LoVo (cell line): Measurements from ENCODE around the gene EIF4G3.
"Not testable (repeated sequence)": the region's sequence is repeated elsewhere in the genome, so short reads cannot be mapped to it uniquely, and the experiment has no call there.

Source experiments
- DNase-seq: peaks from one replicate; pipeline ENCODE4 v3.0.0-alpha.2; 2016; ENCODE audit warnings: low spot score

Gene EIF4G3

GRCh38 chr1:21153388-21153787 lies 23.3 kb downstream of the EIF4G3 start:
- DNase-seq = no peak

- DNase-seq = no peak
Observed at GRCh38 chr1:21152423-21153100, 24.1 kb downstream of the EIF4G3 start.

- peak; percentile 64 for DNase-seq
Observed at GRCh38 chr1:21149855-21150432, 26.8 kb downstream of the EIF4G3 start.

- peak; percentile 30 for DNase-seq
Observed at GRCh38 chr1:21149430-21149854, 27.3 kb downstream of the EIF4G3 start.

- DNase-seq = no peak
Observed at GRCh38 chr1:21143752-21144151, 32.9 kb downstream of the EIF4G3 start.

- DNase-seq = no peak
Observed at GRCh38 chr1:21143138-21143537, 33.6 kb downstream of the EIF4G3 start.

GRCh38 chr1:21141030-21141429 lies 35.7 kb downstream of the EIF4G3 start:
- no peak for DNase-seq

- DNase-seq = no peak
Observed at GRCh38 chr1:21139601-21140000, 37.1 kb downstream of the EIF4G3 start.

- not testable (repeated sequence) for DNase-seq
Observed at GRCh38 chr1:21136344-21136743, 40.4 kb downstream of the EIF4G3 start.

GRCh38 chr1:21131200-21131599 lies 45.5 kb downstream of the EIF4G3 start:
- DNase-seq = no peak

- no peak for DNase-seq
Observed at GRCh38 chr1:21129407-21129806, 47.3 kb downstream of the EIF4G3 start.

GRCh38 chr1:21126324-21126723 lies 50.4 kb downstream of the EIF4G3 start:
- DNase-seq = no peak

- DNase-seq = no peak
Observed at GRCh38 chr1:21124846-21125245, 51.9 kb downstream of the EIF4G3 start.

GRCh38 chr1:21123287-21123948 lies 53.3 kb downstream of the EIF4G3 start:
- no peak for DNase-seq

GRCh38 chr1:21121764-21122471 lies 54.8 kb downstream of the EIF4G3 start:
- DNase-seq = no peak

- DNase-seq = no peak
Observed at GRCh38 chr1:21118167-21118566, 58.5 kb downstream of the EIF4G3 start.

GRCh38 chr1:21117597-21118001 lies 59.1 kb downstream of the EIF4G3 start:
- no peak for DNase-seq

- no peak for DNase-seq
Observed at GRCh38 chr1:21117159-21117558, 59.5 kb downstream of the EIF4G3 start.

GRCh38 chr1:21115098-21115760 lies 61.5 kb downstream of the EIF4G3 start:
- DNase-seq = peak; percentile 25

- no peak for DNase-seq
Observed at GRCh38 chr1:21114431-21114830, 62.3 kb downstream of the EIF4G3 start.

- no peak for DNase-seq
Observed at GRCh38 chr1:21110163-21110562, 66.5 kb downstream of the EIF4G3 start.

GRCh38 chr1:21106709-21107108 lies 70.0 kb downstream of the EIF4G3 start:
- no peak for DNase-seq
